Kidney epithelial cell (primary cell): Measurements from ENCODE around the gene ZNF582. TPM values are rescaled to one million over a fixed set of nuclear protein-coding genes. Genes with fewer than 3 reads are reported as not detected.

Experiments
- DNase-seq: peaks from one replicate; pipeline ENCODE4 v3.0.0-alpha.2; 2010; ENCODE audit warnings: low read depth
- H3K27me3 ChIP-seq: 2 replicates; pipeline ENCODE4 v1.6.0; 2011; ENCODE audit warnings: low read length; ENCODE audit not compliant: control insufficient read depth, insufficient read depth
- H3K36me3 ChIP-seq: 2 replicates; pipeline ENCODE4 v1.5.1; 2011; ENCODE audit warnings: low read length; ENCODE audit not compliant: control insufficient read depth, insufficient read depth
- H3K4me3 ChIP-seq: 2 replicates; pipeline ENCODE4 v1.5.1; 2011; ENCODE audit warnings: low read depth, mild to moderate bottlenecking, control low read depth, low read length
- total RNA-seq: library from RNA; depleted of rRNA; stranded (reverse); fragments of >200 nt; gene quantifications from 2 replicates; pipeline ENCODE4 v1.2.3, GENCODE V29; 2015
- TF ChIP-seq, protein P1 (sequence below): IDR thresholded peaks from 2 replicates; pipeline ENCODE4 v1.5.1; 2011; ENCODE audit warnings: mild to moderate bottlenecking, moderate library complexity, low read length, control low read depth, inconsistent platforms; ENCODE audit not compliant: insufficient read depth, poor library complexity, severe bottlenecking

ZNF582 gene
- total RNA-seq, 1 donor from 2014 or later: 1.1 TPM

DNA sequence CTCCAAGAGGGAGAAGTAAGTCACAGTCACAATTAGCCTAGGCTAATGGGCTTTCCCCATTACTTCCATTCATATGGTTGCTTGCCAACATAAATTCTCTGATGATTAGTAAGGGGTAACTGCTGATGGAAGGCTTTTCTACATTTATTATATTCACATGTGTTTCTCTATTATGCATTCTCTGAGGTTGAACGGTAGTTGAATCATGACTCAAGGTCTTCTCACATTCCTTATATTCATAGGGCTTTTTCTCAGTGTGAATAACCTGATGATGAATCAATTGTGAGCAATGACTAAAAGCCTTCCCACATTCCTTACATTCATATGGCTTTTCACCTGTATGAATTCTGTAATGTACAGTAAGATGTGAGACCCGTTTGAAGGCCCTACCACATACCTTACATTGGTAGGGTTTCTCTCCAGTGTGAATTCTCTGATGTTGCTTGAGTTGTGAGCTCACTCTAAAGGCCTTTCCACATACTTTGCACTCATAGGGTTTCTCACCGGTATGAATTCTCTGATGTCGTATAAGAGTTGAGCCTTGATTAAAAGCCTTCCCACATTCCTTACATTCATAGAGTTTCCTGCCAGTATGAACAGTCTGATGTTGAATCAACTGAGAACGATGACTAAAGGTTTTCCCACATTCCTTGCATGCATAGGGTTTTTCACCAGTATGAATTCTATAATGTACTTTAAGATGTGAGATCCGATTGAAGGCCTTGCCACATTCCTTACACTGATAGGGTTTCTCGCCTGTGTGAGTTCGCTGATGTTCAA, 9.3 kb downstream of the ZNF582 start:
- Histone ChIP-seq H3K4me3 (no peak overlapping the region), H3K36me3 (peaks cover 1% of the 10 kb centered on the region), H3K27me3 (no peaks in the 10 kb centered on the region)
- no peak for DNase-seq
- TF ChIP-seq, protein P1, sequence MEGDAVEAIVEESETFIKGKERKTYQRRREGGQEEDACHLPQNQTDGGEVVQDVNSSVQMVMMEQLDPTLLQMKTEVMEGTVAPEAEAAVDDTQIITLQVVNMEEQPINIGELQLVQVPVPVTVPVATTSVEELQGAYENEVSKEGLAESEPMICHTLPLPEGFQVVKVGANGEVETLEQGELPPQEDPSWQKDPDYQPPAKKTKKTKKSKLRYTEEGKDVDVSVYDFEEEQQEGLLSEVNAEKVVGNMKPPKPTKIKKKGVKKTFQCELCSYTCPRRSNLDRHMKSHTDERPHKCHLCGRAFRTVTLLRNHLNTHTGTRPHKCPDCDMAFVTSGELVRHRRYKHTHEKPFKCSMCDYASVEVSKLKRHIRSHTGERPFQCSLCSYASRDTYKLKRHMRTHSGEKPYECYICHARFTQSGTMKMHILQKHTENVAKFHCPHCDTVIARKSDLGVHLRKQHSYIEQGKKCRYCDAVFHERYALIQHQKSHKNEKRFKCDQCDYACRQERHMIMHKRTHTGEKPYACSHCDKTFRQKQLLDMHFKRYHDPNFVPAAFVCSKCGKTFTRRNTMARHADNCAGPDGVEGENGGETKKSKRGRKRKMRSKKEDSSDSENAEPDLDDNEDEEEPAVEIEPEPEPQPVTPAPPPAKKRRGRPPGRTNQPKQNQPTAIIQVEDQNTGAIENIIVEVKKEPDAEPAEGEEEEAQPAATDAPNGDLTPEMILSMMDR: no peak

DNA sequence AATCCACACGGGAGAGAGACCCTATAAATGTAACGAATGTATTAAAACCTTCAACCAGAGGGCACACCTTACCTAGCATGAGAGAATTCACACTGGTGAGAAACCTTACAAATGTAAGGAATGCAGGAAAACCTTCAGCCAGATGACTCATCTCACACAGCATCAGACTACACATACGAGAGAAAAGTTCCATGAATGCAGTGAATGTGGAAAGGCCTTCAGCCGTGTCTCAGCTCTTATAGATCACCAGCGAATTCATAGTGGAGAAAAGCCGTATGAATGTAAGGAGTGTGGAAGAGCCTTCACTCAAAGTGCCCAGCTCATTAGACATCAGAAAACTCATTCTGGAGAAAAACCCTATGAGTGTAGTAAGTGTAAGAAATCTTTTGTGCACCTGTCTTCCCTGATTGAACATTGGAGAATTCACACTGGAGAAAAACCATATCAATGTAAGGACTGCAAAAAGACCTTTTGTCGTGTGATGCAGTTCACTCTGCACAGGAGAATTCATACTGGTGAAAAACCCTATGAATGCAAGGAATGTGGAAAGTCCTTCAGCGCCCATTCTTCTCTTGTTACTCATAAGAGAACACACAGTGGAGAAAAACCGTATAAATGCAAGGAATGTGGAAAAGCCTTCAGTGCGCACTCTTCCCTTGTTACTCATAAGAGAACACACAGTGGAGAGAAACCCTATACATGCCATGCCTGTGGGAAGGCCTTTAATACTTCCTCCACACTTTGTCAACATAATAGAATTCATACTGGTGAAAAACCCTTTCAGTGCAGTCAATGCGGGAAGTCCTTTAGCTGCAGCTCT, 16.0 kb downstream of the ZNF582 start:
- Histone ChIP-seq H3K4me3 (no peak overlapping the region), H3K36me3 (peaks cover 5% of the 10 kb centered on the region), H3K27me3 (no peaks in the 10 kb centered on the region)
- DNase-seq: no peak
- TF ChIP-seq, protein P1: no peak

DNA sequence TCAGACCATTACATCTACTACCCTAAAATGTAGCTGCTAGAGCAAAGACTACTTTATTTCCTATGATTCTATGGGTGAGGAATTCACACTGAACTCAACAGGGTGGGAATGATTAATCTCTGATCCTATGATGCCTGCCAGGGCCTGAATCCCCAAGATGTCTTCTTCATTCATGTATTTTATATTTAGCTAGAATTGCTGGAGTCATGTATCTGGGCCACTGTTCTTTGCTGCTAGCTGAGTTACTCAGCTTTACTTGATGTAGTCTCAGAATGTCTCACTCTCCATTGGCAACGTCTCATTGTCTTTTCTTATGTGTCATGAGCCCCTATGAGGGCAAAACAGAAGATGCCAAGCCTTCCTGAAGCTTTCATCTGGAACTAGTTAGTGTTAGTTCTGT, 21.1 kb downstream of the ZNF582 start:
- DNase-seq: no peak
- Histone ChIP-seq H3K27me3 (no peaks in the 10 kb centered on the region), H3K36me3 (peaks cover 5% of the 10 kb centered on the region), H3K4me3 (no peak overlapping the region)
- TF ChIP-seq, protein P1: no peak

DNA sequence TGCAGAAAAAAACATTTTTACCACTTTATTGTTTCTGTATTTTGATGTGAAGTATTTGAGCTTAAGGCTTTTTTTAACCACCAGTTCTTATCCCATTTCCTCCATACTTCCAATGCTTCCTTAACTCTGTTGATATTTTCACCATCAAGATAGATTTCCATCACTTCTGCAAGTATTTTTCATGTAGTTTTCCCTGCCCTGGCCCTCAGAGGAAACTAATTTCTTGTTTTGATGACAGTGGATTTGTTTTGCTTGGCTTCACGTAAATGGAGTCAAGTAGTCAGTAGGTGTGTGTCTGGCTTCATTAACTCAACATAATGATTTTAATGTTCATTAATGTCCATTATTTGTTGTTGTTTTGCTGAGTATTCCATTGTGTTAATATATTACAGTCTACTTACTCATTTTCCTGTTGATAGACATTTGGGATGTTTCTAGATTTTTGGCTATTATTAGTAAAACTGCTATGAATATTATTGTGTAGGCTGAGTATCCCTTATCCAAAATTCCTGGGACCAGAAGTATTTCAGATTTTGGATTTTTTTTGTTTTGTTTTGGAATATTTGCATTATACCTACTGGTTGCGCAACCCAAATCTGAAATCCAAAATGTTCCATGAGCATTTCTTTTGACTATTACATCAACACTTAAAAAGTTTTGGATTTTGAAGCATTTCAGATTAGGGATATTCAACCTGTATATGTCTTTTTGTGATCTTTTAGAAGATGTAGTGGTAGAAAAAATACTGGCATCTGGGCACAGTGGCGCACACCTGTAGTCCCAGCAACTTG, 23.3 kb downstream of the ZNF582 start:
- H3K36me3 ChIP-seq: peaks cover 4% of the 10 kb centered on the region
- TF ChIP-seq, protein P1: no peak

DNA sequence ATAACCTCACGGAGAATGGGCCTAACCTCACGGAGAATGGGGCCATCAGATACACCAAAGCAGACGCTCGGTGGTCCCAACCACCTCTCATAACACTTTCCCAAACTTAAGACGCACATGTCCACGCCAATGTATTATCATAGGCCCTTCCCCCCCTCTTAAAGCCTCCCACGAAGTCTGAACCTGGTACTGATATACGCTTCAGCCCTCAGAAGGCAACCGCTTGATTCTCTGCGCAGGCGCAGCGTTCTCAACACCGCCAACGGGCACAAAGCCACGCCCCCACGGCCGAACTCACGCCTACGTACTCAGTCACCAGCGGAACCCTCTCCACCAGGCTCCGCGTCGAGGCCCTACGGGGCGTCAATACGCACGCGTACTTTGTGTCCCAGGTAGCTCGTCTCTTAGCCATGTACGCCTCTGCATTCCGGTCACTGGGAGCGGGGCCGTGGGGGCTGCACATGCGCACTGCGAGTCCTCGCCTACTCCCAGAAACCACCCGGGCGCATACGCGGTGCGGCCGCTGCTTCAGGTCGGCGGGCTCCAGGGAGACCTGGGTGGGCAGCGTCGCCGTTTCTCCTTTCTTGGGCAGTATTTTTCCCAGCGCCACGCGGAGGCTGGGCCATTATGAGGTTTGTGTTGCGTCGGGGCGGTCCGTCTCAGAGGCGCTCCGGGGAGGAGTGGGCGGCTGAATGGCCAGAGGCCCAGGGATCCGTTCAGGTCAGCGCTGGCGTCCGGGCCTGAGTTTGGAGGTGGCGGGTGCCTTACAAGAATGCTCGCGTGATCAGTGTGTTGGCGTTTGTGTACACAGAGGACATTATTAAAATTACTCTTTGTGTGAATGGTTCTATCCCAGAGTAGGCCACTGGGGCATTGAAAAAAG, 25.3 kb downstream of the ZNF582 start:
- DNase-seq: peak; percentile 82
- Histone ChIP-seq H3K36me3 (no peaks in the 10 kb centered on the region), H3K4me3 (peak overlapping the region; percentile 59), H3K27me3 (no peaks in the 10 kb centered on the region)
- TF ChIP-seq, protein P1: no peak

More for the DNA sequence above, 23.3 kb downstream of the ZNF582 start:
- no peaks in the 10 kb centered on the region for H3K27me3 ChIP-seq
- DNase-seq: no peak
- H3K4me3 ChIP-seq: no peak overlapping the region
